Type B pancreatic cell (in vitro differentiated cells): ENCODE measurements around the gene HCAR3. TPM values are rescaled to one million over a fixed set of nuclear protein-coding genes. Genes with fewer than 3 reads are reported as not detected.
"Not testable (repeated sequence)": the region's sequence is repeated elsewhere in the genome, so short reads cannot be mapped to it uniquely, and the experiment has no call there.

Source experiments
- DNase-seq: peaks from one replicate; pipeline ENCODE4 v3.0.0; 2021; ENCODE audit warnings: mixed read lengths; ENCODE audit not compliant: unreplicated experiment; ENCODE audit errors: extremely low spot score
- H3K27ac Mint-ChIP-seq: 2 replicates; pipeline ENCODE4 v1.8.0; 2021; ENCODE audit warnings: mild to moderate bottlenecking, mixed read lengths
- H3K27me3 Mint-ChIP-seq: 2 replicates; pipeline ENCODE4 v1.8.0; 2021; ENCODE audit warnings: mixed read lengths
- H3K36me3 Mint-ChIP-seq: 2 replicates; pipeline ENCODE4 v1.8.0; 2021; ENCODE audit warnings: mixed read lengths
- H3K4me1 Mint-ChIP-seq: one replicate; pipeline ENCODE4 v1.8.0; 2021; ENCODE audit warnings: mixed read lengths; ENCODE audit not compliant: unreplicated experiment
- H3K4me3 Mint-ChIP-seq: 2 replicates; pipeline ENCODE4 v1.8.0; 2021; ENCODE audit warnings: mild to moderate bottlenecking, mixed read lengths
- H3K9me3 Mint-ChIP-seq: 2 replicates; pipeline ENCODE4 v1.8.0; 2021; ENCODE audit warnings: mixed read lengths
- long read RNA-seq: library from polyadenylated mRNA; unstranded; transcript quantifications from one replicate; pipeline ENCODE4 v2.0.0, GENCODE V29; 2020
- total RNA-seq: library from RNA; stranded (reverse); gene quantifications from 2 replicates; pipeline ENCODE4 v1.2.1, GENCODE V29; 2021; ENCODE audit warnings: low replicate concordance
- TF ChIP-seq, protein P1 (sequence below): fragments of 200-600 bp; sonication (generic); conservative IDR thresholded peaks from 2 replicates; pipeline ENCODE4 v1.5.0; 2021; ENCODE audit warnings: antibody characterized with exemption, mild to moderate bottlenecking

The HCAR3 gene
- 0.46 and 2.6 TPM in 2 replicates for total RNA-seq
- long read RNA-seq, transcript HCAR3-201 (1 exons, 2,137 nt) = major isoform, 27 of 29 reads
- long read RNA-seq, partial matches to known transcripts = 0 of 29 reads
- long read RNA-seq, other reads (novel, unspliced or antisense) = 2 of 29 reads

DNA sequence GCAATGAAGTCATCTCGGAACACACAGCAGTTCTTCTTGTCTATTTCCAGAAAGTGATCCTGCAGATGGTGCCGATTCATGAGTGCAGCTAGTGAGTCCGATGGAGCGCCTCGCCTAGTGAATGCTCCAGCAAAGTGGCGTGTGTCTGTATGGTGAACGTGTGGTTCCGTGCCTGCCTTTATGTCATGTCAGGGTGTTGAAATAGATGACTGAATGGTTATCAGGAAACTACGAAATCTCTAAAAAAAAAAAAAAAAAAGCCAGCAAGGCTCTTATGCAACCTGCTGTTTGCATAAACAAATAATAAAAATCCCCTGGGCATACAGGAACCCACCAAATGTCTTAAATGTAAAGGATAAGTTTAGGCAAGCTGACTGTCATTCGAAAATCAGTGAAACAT, at the start of gene HCAR3:
TSS of gene HCAR3 (minus strand) at position 154 of the 400 bp plus-strand sequence. CDS start at position 80, 74 bp downstream.
- Mint-ChIP-seq H3K4me3 (peak within 1 kb of the TSS; percentile 36), H3K27ac (peak within 1 kb of the TSS; percentile 54)
- H3K27me3 Mint-ChIP-seq, H3K4me1 Mint-ChIP-seq, DNase-seq, H3K9me3 Mint-ChIP-seq, H3K36me3 Mint-ChIP-seq: not testable (repeated sequence)

DNA sequence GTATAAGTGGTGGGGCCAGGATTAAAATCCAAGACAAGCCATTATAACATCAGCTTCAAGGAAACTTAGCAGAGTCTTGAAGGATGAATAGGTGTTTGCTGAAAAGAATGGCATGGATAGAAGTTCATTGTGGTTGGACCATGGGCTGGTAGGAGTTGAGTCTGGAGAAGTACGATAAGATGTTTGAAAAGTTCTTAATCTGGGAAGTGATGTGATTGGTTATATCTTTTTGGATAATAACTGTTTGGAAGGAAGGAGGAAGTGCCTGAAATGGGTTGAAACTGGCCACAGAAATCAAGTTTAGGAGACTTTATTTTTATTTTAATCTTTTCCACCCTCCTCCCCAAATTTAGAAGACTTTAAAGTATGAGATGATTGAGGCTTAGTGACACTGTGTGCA, 41.0 kb upstream of the HCAR3 start:
- Mint-ChIP-seq H3K27me3 (no peaks in the 10 kb centered on the region), H3K4me1 (peaks cover 15% of the 10 kb centered on the region), H3K4me3 (no peak overlapping the region), H3K36me3 (peaks cover 42% of the 10 kb centered on the region), H3K9me3 (no peaks in the 10 kb centered on the region), H3K27ac (no peak overlapping the region)
- TF ChIP-seq, protein P1, sequence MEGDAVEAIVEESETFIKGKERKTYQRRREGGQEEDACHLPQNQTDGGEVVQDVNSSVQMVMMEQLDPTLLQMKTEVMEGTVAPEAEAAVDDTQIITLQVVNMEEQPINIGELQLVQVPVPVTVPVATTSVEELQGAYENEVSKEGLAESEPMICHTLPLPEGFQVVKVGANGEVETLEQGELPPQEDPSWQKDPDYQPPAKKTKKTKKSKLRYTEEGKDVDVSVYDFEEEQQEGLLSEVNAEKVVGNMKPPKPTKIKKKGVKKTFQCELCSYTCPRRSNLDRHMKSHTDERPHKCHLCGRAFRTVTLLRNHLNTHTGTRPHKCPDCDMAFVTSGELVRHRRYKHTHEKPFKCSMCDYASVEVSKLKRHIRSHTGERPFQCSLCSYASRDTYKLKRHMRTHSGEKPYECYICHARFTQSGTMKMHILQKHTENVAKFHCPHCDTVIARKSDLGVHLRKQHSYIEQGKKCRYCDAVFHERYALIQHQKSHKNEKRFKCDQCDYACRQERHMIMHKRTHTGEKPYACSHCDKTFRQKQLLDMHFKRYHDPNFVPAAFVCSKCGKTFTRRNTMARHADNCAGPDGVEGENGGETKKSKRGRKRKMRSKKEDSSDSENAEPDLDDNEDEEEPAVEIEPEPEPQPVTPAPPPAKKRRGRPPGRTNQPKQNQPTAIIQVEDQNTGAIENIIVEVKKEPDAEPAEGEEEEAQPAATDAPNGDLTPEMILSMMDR = no peak
- no peak for DNase-seq

DNA sequence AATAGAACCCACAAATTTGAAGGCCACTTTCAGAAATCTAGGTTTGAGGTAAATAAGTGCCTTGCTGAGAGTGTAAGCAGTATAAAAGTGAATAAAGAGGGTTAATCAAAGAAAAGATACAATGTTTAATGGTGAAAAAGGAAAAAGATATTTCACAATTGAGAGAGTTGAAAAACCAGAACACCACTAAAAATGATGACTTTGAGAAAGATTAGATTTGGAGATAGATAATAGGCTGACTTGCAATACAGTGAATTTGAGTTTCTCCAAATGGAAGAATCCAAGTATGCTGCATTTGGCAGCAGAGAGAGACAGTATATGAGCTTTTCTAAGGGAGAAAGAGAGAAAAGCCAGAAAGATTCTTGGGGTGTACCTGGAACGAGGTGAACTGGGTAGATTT, 38.2 kb upstream of the HCAR3 start:
- peaks cover 4% of the 10 kb centered on the region for H3K9me3 Mint-ChIP-seq
- peaks cover 35% of the 10 kb centered on the region for H3K4me1 Mint-ChIP-seq
- H3K4me3 Mint-ChIP-seq = peak overlapping the region; percentile 96
- no peak for DNase-seq
- H3K36me3 Mint-ChIP-seq = peaks cover 36% of the 10 kb centered on the region
- TF ChIP-seq, protein P1 = no peak
- H3K27ac Mint-ChIP-seq = peak overlapping the region; percentile 98
- H3K27me3 Mint-ChIP-seq = no peaks in the 10 kb centered on the region

DNA sequence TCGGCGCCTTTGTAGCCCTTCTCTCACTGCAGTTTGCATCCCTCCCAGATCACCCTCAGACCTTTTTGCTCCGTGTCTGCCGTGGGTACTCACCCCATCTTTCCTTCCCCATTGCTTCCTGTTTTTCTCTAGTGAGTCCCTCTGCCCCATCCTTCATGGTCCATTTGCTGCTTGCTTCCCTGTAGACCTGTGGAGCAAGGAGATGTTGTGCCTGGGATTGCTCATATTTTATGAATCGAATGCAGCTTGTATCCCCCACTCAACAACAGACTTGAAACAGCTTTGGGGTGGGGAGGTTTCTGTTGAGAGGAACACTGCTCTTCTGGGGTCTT, 36.7 kb upstream of the HCAR3 start:
- H3K27ac Mint-ChIP-seq = peak overlapping the region; percentile 98
- peak overlapping the region; percentile 96 for H3K4me3 Mint-ChIP-seq
- no peaks in the 10 kb centered on the region for H3K27me3 Mint-ChIP-seq
- H3K9me3 Mint-ChIP-seq = peaks cover 4% of the 10 kb centered on the region
- DNase-seq = no peak
- peaks cover 34% of the 10 kb centered on the region for H3K36me3 Mint-ChIP-seq
- peaks cover 39% of the 10 kb centered on the region for H3K4me1 Mint-ChIP-seq
- TF ChIP-seq, protein P1 = no peak

DNA sequence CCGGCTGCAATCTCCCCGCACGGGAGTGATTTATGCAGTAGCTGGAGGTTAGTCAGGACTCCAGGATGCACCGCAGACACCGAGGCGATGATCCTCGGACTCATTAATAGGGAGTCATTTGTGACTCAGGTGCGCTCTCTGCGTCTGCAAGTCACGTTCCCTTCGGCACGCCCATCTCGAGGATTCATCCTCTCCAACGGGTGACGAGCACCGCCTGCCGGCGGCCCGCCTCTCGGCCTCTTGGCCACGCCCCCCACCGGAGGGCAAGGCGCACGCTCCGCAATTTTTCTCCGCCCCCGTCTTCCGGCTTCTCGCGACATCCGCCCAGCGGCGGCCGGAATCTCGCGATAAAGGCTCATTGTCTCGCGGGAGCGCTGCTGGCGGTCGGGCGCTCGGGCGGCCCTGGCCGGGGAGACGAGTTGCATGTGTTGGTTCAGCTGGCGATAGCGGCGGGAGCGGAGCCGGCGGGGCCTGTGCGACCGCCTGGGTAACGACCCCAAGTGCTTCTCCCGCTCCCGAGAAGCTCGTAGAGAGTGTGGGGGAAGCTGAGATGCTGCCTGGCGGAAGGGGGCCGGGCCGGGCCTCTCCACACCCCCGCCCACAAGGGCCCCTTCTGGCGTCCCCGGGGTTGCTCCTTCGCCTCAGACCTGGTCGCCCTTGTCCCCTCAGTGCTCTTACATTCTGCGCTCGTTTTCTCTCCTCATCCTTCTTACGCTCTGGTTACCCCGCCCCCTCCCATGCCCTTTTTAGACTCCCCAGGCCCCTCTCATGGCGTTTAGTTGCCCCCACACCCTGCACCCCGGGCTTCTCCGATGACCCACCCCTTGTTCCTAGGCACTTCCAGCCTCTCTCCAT, 36.1 kb upstream of the HCAR3 start, which contains the start of gene DENR:
TSS of gene DENR (plus strand) at position 361 of the 855 bp plus-strand sequence. CDS start 878 bp downstream, outside the sequence.
- DNase-seq = peak; percentile 100
- Mint-ChIP-seq H3K27me3 (no peaks in the 10 kb centered on the region), H3K9me3 (peaks cover 4% of the 10 kb centered on the region), H3K4me3 (peak within 1 kb of the TSS; percentile 96), H3K36me3 (peaks cover 33% of the 10 kb centered on the region), H3K4me1 (peaks cover 39% of the 10 kb centered on the region), H3K27ac (peak within 1 kb of the TSS; percentile 98)
- TF ChIP-seq, protein P1 = peak; percentile 76

DNA sequence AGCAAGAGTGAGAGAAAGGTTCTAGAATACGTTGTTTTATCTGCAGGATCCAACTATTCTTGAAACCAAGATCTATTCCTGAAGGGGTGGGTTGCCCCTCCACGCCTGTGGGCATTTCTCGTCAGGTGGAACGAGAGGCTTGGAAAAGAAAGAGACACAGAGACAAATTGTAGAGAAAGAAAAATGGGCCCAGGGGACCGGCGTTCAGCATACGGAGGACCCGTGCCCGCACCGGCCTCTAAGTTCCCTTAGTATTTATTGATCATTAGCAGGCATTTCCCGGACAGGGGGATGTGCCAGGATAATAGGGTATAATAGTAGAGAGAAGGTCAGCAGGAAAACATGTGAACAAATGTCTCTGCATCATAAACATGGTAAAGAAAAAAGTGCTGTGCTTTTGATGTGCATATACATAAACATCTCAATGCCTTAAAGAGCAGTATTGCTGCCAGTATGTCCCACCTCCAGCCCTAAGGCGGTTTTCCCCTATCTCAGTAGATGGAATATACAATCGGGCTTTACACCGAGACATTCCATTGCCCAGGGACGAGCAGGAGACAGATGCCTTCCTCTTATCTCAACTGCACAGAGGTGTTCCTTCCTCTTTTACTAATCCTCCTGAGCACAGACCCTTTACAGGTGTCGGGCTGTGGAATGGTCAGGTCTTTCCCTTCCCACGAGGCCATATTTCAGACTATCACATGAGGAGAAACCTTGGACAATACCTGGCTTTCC, 34.3 kb upstream of the HCAR3 start:
- not testable (repeated sequence) for H3K27me3 Mint-ChIP-seq, DNase-seq, H3K9me3 Mint-ChIP-seq
- Mint-ChIP-seq H3K27ac (peak overlapping the region; percentile 98), H3K4me3 (peak overlapping the region; percentile 96), H3K4me1 (peaks cover 39% of the 10 kb centered on the region), H3K36me3 (peaks cover 18% of the 10 kb centered on the region)
